Measurements from ENCODE around the gene ZNF518A. TPM values are rescaled to one million over a fixed set of nuclear protein-coding genes. Genes with fewer than 3 reads are reported as not detected.

Gene ZNF518A
- total and polyA plus RNA-seq, 2 of the 13 experiments (the other 11 are each of a cell fraction or from before 2014, with no cell fraction given), result 21.7 to 37.1 TPM

- TF ChIP-seq GFI1 (CRISPR knock-in tag; IDR thresholded peaks at IDR 0.05; ENCODE audit: borderline replicate concordance) (peak; percentile 57; the same call in 1 of the 2 replicates), ATF4 (CRISPR knock-in tag; IDR thresholded peaks at IDR 0.05) (peak in 1 of 2 experiments; percentile 95; a peak in 2 of 4 replicates), HMG20A (CRISPR knock-in tag; IDR thresholded peaks at IDR 0.05; ENCODE audit: borderline replicate concordance) (no peak), BORCS8-MEF2B (CRISPR knock-in tag; IDR thresholded peaks at IDR 0.05) (peak; percentile 72), EHMT2 (IDR thresholded peaks at IDR 0.05; ENCODE audit: borderline replicate concordance, low read depth, low read length) (no peak; the same call in 1 of the 2 replicates), CHD2 (IDR thresholded peaks at IDR 0.05; ENCODE audit: low read depth, low read length) (peak; percentile 55; the same call in 1 of the 2 replicates), ZNF34 (CRISPR knock-in tag; IDR thresholded peaks at IDR 0.05; ENCODE audit: borderline replicate concordance) (no peak), JUNB (CRISPR knock-in tag; IDR thresholded peaks at IDR 0.05; ENCODE audit: borderline replicate concordance) (no peak), ZNF841 (CRISPR knock-in tag; IDR thresholded peaks at IDR 0.05; ENCODE audit: borderline replicate concordance) (no peak), ZZZ3 (CRISPR knock-in tag; IDR thresholded peaks at IDR 0.05; ENCODE audit: borderline replicate concordance) (no peak), ZBTB33 (CRISPR knock-in tag; IDR thresholded peaks at IDR 0.05) (no peak), POLR2A (IDR thresholded peaks at IDR 0.05; ENCODE audit: insufficient read depth in 1 of 2, low read depth in 2 of 2, low read length in 2 of 2) (peak; percentile 67 to 78), ZSCAN21 (CRISPR knock-in tag; IDR thresholded peaks at IDR 0.05; ENCODE audit: borderline replicate concordance) (0 out of 2 replicates have a peak, but pooled peaks have one; percentile 45), FOXA1 (IDR thresholded peaks at IDR 0.05) (no peak), FOXA1 (CRISPR knock-in tag; IDR thresholded peaks at IDR 0.05) (peak; percentile 53), DPF2 (CRISPR knock-in tag; IDR thresholded peaks at IDR 0.05; ENCODE audit: borderline replicate concordance, low read depth) (0 out of 2 replicates have a peak, but pooled peaks have one; percentile 21), TBL1XR1 (IDR thresholded peaks at IDR 0.05; ENCODE audit: borderline replicate concordance, low read length, partially characterized antibody) (no peak), MLX (CRISPR knock-in tag; IDR thresholded peaks at IDR 0.05) (no peak), CEBPB (IDR thresholded peaks at IDR 0.05; ENCODE audit: borderline replicate concordance, low read depth, low read length) (peak; percentile 81), ZNF563 (CRISPR knock-in tag; IDR thresholded peaks at IDR 0.05) (no peak), FOSL2 (CRISPR knock-in tag; IDR thresholded peaks at IDR 0.05) (peak; percentile 41; the same call in 1 of the 2 replicates), NR2C2 (CRISPR knock-in tag; IDR thresholded peaks at IDR 0.05; ENCODE audit: borderline replicate concordance) (0 out of 2 replicates have a peak, but pooled peaks have one; percentile 40), HNF1B (CRISPR knock-in tag; IDR thresholded peaks at IDR 0.05) (peak; percentile 76), ZNF44 (CRISPR knock-in tag; IDR thresholded peaks at IDR 0.05) (no peak)
Measured at GRCh38 chr10:96124230-96125141, 5.6 kb upstream of the ZNF518A start (continued).
